HTERT RPE-1 (cell line): Measurements from ENCODE around the gene MOB3B.
"Not testable (repeated sequence)": the region's sequence is repeated elsewhere in the genome, so short reads cannot be mapped to it uniquely, and the experiment has no call there.

Experiments used
- in situ Hi-C: fragments of 300-500 bp; cut with MboI; formaldehyde crosslinking; loops from 4 replicates; pipeline ENCODE4 v1.14.3; 2020; ENCODE audit warnings: low sequenced_read_pairs

Gene MOB3B

GRCh38 chr9:27451207-27451797 is 78.3 kb downstream of the MOB3B start:
- in situ Hi-C loops: no loop called here

- in situ Hi-C loops: no loop called here
These were observed 78.9 kb downstream of the MOB3B start for GRCh38 chr9:27450752-27451151.

DNA sequence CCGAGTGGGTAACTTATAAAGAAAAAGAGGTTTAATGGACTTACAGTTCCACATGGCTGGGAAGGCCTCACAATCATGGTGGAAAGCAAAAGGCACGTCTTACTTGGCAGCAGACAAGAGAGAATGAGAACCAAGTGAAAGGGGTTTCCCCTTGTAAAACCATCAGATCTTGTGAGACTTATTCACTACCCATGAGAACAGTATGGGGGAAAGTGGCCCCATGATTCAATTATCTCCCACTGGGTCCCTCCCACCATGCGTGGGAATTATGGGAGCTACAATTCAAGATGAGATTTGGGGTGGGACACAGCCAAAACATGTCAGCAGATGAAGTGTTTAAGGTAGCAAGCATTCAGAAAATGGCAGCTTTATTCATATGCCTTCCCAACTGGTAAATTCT is 81.3 kb downstream of the MOB3B start:
- in situ Hi-C loops: not testable (repeated sequence)

GRCh38 chr9:27447031-27447683 is 82.5 kb downstream of the MOB3B start:
- in situ Hi-C loops: no loop called here

- in situ Hi-C loops: no loop called here
These were observed 83.9 kb downstream of the MOB3B start for GRCh38 chr9:27445688-27446087.

GRCh38 chr9:27445057-27445595 is 84.5 kb downstream of the MOB3B start:
- in situ Hi-C loops: no loop called here

GRCh38 chr9:27442464-27442863 is 87.2 kb downstream of the MOB3B start:
- in situ Hi-C loops: no loop called here

GRCh38 chr9:27441741-27442070 is 87.9 kb downstream of the MOB3B start:
- in situ Hi-C loops: no loop called here

- in situ Hi-C loops: no loop called here
These were observed 88.5 kb downstream of the MOB3B start for GRCh38 chr9:27440888-27441740.

- in situ Hi-C loops: no loop called here
These were observed 91.1 kb downstream of the MOB3B start for GRCh38 chr9:27438522-27438921.

- in situ Hi-C loops: no loop called here
These were observed 91.8 kb downstream of the MOB3B start for GRCh38 chr9:27437652-27438373.

GRCh38 chr9:27436234-27436633 is 93.4 kb downstream of the MOB3B start:
- in situ Hi-C loops: no loop called here

- in situ Hi-C loops: no loop called here
These were observed 95.8 kb downstream of the MOB3B start for GRCh38 chr9:27433631-27434325.

- in situ Hi-C loops: no loop called here
These were observed 97.3 kb downstream of the MOB3B start for GRCh38 chr9:27432308-27432707.

DNA sequence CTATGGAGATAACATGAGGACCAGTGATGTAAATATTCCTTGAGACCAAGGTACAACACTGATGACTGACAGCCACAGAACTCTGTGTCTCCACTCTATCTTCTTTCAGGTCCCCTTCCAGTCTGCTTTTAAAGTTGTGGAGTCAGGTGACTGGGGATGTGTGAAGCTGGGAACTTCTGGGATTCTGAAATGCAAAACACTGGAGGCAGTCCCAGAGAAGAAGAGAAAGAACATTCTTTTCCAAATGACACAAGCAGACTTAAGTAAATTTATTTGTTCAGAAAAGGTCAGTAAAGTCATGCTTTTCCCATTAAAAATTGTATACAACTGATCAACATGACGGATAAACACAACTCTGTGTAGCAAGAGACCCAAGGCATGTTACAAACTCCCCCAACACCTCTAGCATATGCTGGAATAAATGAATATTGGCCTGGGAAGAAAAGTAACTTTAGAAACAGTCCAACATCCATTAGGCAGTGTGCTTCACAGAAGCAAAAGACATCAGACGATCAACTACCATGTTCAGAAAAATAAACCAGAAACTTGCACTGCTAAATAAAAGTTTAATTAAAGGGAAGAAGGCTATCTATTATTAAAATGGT is 98.0 kb downstream of the MOB3B start:
- in situ Hi-C loops: no loop called here

DNA sequence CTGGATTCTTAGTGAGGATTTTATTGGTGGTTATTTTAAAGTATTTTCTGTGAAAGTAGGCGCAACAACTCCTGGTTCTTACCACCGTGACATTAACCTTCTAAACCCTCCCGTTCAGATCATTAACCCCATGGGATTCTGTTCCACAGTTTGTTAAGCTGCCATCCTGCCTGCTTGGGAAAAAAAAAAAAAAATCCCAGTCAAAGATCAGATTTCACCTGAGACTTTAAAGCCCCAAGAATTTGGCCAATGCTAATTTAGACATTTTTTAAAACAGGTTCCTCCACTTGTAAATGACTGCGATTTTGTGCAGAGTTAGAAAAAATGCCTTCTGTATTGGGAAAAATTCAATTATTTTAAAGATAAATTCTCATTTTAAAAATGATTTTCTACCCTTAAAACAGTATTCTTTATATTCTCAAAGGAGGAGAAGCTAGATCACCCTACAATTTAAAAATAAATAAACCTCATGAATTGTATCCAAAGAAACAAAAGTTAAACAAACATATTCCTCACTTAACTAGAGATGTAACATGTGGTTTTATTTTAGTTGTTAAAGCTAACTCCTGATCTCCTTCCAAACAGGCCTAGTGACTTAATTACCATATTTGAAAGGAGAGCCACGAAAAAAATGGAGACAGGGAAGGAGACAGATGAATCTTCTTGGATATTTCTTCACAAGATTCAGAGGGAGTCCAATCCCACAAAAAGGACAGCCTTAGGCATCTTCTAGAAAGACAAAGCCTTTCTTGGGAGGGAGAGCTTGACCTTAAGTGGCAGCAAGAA is 98.7 kb downstream of the MOB3B start:
- in situ Hi-C loops: no loop called here

DNA sequence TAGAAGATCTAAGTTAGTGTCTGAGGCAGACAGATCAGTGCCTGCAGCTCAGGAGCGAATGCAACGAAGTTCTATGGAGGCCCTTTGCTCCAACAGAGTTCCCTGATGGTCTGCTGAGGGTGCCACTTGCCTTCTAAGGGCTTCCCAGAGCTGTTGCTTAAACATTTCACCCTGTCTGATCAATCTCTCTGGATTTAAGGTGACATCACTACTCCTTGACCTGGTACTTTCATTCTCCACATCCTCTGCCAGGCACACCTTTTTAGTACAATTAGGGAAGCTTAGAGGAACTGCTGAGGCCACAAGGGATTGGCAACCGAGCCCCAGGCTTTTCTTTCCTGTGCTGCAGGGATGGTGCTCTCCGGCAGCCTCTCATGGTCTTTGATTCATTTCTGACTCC is 99.7 kb downstream of the MOB3B start:
- in situ Hi-C loops: no loop called here

DNA sequence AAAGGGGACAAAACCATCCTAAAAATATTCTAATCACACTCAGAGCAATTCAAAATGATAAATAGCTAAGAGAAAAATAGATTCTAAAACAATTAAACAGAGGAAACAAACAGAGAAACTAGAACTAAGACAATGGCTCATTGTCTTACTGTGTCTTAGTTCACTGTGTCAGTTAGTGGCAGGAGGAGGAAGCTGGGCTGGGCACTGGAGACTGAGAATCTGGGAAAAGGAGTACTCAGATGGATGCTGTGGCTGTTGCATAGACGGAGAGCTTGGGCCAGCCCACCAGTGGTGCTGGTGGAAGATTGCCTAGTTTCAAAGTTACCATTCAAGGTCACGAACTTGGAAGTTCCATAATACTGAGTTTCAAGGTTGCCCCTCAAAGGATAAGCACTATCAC is 100.2 kb downstream of the MOB3B start:
- in situ Hi-C loops: no loop called here

- in situ Hi-C loops: no loop called here
These were observed 101.1 kb downstream of the MOB3B start for GRCh38 chr9:27428551-27428950.

GRCh38 chr9:27427272-27427643 is 102.4 kb downstream of the MOB3B start:
- in situ Hi-C loops: no loop called here
